ENCODE data around the gene SHB.

Gene SHB

GRCh38 chr9:38043931-38044623 is 24.9 kb downstream of the SHB start:
- TF ChIP-seq CTCF (IDR thresholded peaks at IDR 0.05), result no peak
- Histone ChIP-seq H3K27me3 (ENCODE audit: control insufficient read depth, insufficient read depth, low read length) (no peaks in the 10 kb centered on the region), H3K4me1 (peaks cover 28% of the 10 kb centered on the region), H3K4me2 (ENCODE audit: low read length) (no peak overlapping the region), H3K36me3 (ENCODE audit: control insufficient read depth, insufficient read depth, low read length) (no peaks in the 10 kb centered on the region), H3K79me2 (peaks cover 17% of the 10 kb centered on the region), H3K27ac (peak overlapping the region; percentile 49), H2AFZ (no peak overlapping the region), H3K9ac (no peak overlapping the region), H3K9me3 (ENCODE audit: control insufficient read depth, low read length) (no peaks in the 10 kb centered on the region), H3K4me3 (ENCODE audit: low read depth, low read length) (no peak overlapping the region)

- TF ChIP-seq CTCF (IDR thresholded peaks at IDR 0.05), result no peak
- H3K27me3 ChIP-seq (ENCODE audit: control insufficient read depth, insufficient read depth, low read length), result no peaks in the 10 kb centered on the region
- peaks cover 26% of the 10 kb centered on the region for H3K4me1 ChIP-seq
- H2AFZ ChIP-seq, result no peak overlapping the region
- no peak overlapping the region for H3K4me3 ChIP-seq (ENCODE audit: low read depth, low read length)
- no peak overlapping the region for H3K4me2 ChIP-seq (ENCODE audit: low read length)
- peaks cover 17% of the 10 kb centered on the region for H3K79me2 ChIP-seq
- H3K27ac ChIP-seq, result no peak overlapping the region
- H3K9ac ChIP-seq, result no peak overlapping the region
- no peaks in the 10 kb centered on the region for H3K9me3 ChIP-seq (ENCODE audit: control insufficient read depth, low read length)
- no peaks in the 10 kb centered on the region for H3K36me3 ChIP-seq (ENCODE audit: control insufficient read depth, insufficient read depth, low read length)
Measured at GRCh38 chr9:38042626-38043357, 26.2 kb downstream of the SHB start.

- H3K4me1 ChIP-seq, result peaks cover 16% of the 10 kb centered on the region
- no peaks in the 10 kb centered on the region for H3K9me3 ChIP-seq (ENCODE audit: control insufficient read depth, low read length)
- no peak overlapping the region for H3K9ac ChIP-seq
- peaks cover 20% of the 10 kb centered on the region for H3K79me2 ChIP-seq
- no peaks in the 10 kb centered on the region for H3K36me3 ChIP-seq (ENCODE audit: control insufficient read depth, insufficient read depth, low read length)
- H3K27ac ChIP-seq, result no peak overlapping the region
- no peak overlapping the region for H2AFZ ChIP-seq
- H3K27me3 ChIP-seq (ENCODE audit: control insufficient read depth, insufficient read depth, low read length), result no peaks in the 10 kb centered on the region
- no peak overlapping the region for H3K4me2 ChIP-seq (ENCODE audit: low read length)
- TF ChIP-seq CTCF (IDR thresholded peaks at IDR 0.05), result no peak
- no peak overlapping the region for H3K4me3 ChIP-seq (ENCODE audit: low read depth, low read length)
Measured at GRCh38 chr9:38041564-38042243, 27.3 kb downstream of the SHB start.

- no peak overlapping the region for H3K4me3 ChIP-seq (ENCODE audit: low read depth, low read length)
- no peak overlapping the region for H3K9ac ChIP-seq
- TF ChIP-seq CTCF (IDR thresholded peaks at IDR 0.05), result no peak
- no peak overlapping the region for H3K27ac ChIP-seq
- peaks cover 13% of the 10 kb centered on the region for H3K79me2 ChIP-seq
- H3K4me2 ChIP-seq (ENCODE audit: low read length), result no peak overlapping the region
- H3K27me3 ChIP-seq (ENCODE audit: control insufficient read depth, insufficient read depth, low read length), result no peaks in the 10 kb centered on the region
- no peaks in the 10 kb centered on the region for H3K36me3 ChIP-seq (ENCODE audit: control insufficient read depth, insufficient read depth, low read length)
- H3K9me3 ChIP-seq (ENCODE audit: control insufficient read depth, low read length), result no peaks in the 10 kb centered on the region
- no peak overlapping the region for H2AFZ ChIP-seq
- H3K4me1 ChIP-seq, result peaks cover 13% of the 10 kb centered on the region
Measured at GRCh38 chr9:38039907-38040682, 28.9 kb downstream of the SHB start.

Data from parathyroid adenoma (tissue), 2 donors.